CD4-positive, alpha-beta T cell treated with Interferon alpha-2 for 1 hour (primary cell): ENCODE measurements around the gene TAF4.
A peak's percentile ranks its signal among the peaks of the same experiment; 100 is the strongest.

Experiments
- DNase-seq, 2 donors: peaks; one replicate each; pipeline ENCODE4 v3.0.0-alpha.2; 2020 to 2022

Gene TAF4

DNA sequence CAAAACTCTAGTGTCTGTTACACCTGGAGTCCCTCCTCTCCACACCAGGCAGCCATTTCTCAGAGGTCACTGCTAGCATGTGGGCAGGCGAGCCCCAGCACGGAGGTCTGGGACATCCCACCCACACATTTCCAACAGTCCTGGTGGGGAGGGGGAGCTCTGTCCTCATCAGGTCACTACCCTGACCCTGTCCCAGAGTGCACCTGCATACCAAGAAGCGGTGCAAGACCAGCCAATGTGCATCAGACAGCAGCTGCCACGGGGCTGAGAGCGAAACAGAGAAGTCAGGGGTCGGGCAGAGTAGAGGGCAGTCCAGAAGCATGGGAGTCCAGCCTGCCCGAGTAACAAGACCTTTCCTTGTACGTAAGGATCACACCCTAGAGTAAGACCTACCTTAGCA lies 71.1 kb downstream of the TAF4 start:
- DNase-seq, result no peak

DNA sequence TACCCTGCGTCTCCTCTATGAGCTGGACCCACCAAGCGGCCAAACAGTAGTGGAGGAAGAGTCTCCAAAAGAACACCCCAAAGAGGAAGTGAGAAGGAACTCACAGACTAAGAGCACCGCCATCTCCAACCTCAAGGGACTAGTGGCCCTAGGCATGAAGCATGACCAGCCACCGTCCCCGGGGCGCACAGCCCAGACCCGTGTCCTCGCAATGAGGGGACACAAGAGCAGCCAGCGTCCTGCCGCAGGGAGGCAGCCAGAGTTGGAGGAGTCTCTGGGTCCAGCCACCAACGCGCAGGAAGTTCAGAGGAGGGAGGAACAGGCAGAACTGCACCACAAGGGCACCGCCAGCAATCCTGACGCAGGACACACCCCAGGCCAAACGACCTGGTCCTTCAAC lies 72.6 kb downstream of the TAF4 start:
- no peak for DNase-seq

DNA sequence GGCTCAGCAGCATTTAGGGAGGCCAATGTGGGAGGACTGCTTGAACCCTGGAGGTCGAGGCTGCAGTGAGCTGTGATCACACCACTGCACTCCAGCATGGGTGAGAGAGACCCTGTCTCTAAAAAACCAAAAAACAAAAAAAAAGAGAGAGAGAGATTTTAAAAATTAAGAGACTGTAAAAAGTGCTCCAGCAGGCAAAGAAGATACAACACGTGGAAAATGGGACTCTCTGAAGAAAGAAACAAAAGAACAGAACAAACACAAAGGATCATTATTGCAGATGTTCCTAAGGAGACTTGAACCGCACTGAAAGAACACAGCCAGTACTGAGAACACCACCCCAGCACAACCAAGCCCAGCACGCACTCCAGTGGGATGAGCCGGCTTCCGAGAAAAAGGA lies 74.2 kb downstream of the TAF4 start:
- DNase-seq, result no peak

DNA sequence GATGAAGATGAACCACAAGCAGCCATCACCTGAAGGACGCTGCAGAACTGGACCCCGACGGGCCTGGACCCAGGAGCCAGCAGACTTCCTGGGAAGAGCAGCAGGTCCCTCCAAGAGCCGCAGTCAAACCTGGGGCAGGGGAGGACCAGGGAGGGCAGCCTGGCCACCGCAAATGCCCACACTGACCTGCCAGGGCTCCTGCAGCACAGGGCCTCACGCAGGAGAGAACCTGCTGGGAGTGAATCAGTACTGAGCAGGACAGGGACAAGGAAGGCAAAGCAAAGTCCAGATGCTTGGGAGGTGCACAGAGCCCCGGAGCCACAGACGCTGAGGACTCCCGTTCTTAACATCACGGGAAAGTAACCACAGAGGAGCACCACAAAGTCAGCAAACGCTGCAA lies 75.2 kb downstream of the TAF4 start:
- DNase-seq, result no peak

DNA sequence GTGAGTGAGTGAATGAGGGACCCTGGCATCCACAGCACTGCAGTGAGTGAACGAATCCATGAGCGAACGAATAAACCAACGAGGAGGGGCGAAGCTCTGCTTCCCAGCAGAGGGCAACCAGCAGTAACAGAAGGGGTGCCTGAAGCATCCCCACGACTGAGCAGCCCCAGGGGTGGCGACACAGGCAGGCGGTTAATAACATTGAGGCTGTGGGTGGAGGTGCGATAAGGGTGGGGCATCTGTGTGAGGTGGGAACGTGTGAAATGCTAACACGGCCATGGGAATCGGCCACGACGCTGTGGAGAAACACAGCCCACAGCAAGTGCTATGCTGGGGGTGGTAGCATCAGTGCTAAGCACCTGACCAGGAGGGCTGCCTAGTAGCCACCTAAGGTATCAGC lies 75.9 kb downstream of the TAF4 start:
- peak; percentile 12 to 31 for DNase-seq

DNA sequence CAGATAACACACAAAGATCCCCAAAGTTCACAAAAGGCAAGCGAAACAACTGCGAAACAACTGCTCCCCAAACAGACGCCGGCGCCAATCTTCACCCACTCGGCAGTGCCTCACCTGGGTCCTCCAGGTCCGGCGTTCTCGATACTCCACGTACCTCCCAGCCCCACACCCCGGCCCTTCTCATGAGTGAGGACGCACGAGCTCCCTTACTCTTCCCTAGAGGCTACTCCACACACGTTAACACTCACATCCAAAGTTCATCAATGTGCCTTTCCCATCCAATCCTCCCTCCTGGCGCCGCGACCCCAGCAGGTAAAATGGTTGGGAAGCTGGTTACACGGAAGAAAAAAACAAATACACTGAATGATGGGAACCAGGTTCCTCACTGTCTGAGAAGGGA lies 77.0 kb downstream of the TAF4 start:
- no peak for DNase-seq

DNA sequence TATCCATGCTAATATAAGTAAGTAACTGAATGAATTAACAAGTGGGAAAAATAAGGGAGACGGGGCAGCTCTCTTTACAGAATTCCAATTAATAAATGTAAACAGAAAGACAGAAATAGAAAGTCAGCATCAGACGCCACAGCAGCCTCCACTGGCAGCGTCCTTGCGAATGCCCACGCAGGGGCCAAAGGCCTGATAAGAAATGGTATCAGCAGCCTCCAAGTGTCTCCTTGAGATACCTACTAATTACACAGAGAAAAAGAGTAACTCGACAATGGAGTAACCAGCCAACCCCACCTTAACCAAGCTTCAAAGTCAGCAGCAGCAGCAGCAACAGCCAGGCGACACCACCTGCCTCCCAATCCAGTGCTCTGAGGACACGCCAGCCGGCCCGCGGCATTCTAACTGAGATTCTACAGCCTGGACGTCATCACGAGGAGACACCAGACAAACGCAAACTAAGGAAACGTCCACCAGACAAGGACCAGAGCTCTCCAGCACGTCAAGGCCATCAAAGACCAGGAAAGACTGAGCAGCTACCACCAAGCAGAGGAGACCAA lies 78.8 kb downstream of the TAF4 start:
- DNase-seq, result no peak

DNA sequence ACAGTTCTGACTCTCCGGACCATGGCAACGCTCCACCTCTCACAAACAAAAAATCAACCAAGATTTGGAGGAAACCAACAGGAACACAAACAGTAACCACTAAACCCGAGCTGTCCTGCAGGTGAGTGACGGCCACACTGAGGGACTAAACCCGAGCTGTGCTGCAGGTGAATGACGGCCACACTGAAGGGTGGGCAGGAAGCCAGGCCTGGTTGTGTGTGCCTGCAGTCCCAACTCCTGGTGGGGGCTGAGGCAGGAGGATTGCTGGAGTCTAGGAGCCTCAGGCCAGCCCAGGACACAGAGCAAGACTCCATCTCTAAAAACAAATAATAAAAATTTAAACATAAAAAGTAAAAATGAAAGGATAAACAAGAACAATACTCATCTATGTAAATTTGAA lies 80.6 kb downstream of the TAF4 start:
- no peak for DNase-seq

DNA sequence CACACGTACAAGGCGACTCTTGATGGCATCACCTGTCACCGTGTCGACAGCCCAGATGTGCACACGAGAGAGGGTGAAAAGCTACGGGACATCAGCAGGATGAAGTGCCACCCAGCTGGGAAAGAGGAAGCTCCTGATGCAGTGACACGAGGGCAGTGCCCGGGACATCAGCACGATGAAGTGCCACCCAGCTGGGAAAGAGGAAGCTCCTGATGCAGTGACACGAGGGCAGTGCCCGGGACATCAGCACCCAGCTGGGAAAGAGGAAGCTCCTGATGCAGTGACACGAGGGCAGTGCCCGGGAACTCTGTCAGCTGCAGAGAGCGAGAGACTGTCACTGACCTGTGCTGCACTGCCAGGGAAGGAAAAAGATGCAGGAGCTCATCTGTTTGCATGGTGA lies 81.2 kb downstream of the TAF4 start:
- DNase-seq, result peak in 1 of 2 donors; percentile 9

DNA sequence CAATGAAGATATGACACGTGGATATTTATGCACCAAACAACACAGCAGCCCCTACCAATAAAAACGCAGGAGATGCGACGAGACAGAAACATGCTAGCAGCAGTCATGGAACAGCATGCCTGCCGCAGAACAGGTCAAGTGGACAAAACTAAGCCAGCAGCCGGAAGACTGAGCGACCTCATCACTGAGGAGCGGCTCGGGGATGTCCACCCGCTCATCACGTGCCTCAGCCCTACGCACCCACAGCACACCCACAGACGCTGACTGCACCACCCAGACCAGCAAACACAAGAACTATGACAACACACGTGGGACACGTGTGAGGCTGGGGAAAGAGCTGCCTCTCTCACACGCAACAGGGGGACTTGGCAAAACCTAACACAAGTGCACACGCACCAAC lies 81.7 kb downstream of the TAF4 start:
- DNase-seq, result no peak

DNA sequence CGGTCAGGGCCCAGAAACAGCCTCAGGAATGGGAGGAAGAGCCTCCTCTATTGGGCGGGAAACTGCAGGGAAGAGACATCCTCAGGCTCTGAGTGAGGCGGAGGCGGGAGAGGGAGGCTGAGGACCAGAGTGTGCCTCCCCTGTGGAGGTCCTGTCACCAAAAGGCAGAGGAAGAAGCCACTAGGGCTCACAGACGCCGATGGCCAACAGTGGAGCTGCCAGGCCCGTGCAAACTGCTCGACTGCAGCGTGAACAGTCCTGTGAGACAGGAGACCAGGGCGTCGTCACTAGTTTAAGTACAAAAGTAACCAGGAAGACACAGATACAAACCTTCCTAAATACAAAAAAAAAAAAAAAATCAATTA lies 82.7 kb downstream of the TAF4 start:
- DNase-seq, result no peak

DNA sequence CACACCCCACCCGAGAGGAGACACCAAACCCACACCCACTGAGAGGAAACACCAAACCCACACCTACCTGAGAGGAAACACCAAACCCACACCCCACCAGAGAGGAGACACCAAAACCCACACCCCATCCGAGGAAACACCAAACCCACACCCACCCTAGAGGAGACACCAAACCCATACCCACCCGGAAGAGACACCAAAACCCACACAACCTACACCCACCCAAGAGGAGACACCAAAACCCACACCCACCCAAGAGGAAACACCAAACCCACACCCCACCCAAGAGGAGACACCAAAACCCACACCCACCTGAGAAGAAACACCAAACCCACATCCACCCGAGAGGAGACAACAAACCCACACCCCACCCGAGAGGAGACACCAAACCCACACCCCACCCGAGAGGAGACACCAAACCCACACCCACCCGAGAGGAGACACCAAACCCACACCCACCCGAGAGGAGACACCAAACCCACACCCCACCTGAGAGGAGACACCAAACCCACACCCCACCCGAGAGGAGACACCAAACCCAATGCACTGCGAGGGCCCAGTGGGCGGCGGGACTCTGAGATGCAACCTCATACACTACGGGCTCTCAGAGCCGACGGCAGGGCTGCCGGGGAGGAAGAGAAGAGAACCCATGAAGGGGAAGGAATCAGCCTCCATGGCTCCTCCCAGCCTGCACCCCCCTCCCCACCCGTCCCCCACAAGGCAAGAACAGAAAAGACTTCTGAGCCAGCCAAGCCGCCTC lies 83.3 kb downstream of the TAF4 start:
- DNase-seq, result peak in 1 of 2 donors; percentile 37

DNA sequence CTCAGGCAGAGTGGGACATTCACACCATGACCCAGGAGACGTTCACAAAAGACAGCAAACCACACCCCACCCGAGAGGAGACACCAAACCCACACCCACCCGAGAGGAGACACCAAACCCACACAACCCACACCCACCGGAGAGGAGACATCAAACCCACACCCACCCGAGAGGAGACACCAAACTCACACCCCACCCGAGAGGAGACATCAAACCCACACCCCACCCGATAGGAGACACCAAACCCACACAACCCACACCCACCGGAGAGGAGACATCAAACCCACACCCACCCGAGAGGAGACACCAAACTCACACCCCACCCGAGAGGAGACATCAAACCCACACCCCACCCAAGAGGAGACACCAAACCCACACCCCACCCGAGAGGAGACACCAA lies 84.0 kb downstream of the TAF4 start:
- peak in 1 of 2 donors; percentile 25 for DNase-seq

DNA sequence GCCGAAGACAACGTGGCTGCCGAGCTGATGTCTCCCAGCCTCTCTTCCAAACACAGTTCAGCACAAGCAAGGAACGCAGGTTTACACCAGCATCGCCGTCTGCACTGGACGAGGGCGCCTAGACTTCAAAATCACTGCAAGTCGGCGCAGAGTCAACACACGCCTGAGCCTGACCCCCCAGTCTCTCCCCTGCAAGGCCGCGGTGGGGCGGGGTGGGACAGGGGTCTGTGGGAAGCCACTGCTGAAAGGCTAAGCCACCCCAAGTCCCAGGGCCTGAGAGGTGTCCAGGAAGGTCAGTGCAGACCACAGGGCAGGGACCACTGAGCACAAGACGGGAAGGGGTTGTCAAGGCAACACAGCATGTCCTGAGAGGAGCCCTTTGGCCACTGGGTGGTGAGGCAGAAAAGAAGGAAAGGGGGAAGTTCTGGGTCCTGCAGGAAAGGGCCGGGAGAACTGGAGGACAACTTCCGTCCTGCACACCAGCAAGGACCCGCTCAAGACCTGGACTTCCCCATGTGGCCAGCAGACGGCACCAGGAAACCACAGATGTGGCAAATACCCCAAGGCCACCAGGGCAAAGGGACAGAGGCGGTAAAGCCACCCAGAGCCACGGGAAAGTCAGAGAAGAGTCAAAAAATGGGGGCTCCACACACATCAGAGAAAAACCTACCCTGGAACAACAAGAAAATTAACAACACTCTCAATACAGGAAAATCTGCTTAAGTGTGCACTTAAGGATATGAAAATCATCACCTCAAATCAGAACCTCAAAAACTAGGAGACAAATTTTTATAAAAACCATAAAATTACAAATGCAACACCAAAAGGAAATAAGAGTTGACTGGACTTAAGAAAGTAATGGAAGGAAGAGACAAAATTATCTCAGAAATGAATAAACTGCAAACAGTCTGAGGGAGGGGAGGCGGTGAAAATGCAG lies 84.8 kb downstream of the TAF4 start:
- peak in 1 of 2 donors; percentile 22 for DNase-seq

DNA sequence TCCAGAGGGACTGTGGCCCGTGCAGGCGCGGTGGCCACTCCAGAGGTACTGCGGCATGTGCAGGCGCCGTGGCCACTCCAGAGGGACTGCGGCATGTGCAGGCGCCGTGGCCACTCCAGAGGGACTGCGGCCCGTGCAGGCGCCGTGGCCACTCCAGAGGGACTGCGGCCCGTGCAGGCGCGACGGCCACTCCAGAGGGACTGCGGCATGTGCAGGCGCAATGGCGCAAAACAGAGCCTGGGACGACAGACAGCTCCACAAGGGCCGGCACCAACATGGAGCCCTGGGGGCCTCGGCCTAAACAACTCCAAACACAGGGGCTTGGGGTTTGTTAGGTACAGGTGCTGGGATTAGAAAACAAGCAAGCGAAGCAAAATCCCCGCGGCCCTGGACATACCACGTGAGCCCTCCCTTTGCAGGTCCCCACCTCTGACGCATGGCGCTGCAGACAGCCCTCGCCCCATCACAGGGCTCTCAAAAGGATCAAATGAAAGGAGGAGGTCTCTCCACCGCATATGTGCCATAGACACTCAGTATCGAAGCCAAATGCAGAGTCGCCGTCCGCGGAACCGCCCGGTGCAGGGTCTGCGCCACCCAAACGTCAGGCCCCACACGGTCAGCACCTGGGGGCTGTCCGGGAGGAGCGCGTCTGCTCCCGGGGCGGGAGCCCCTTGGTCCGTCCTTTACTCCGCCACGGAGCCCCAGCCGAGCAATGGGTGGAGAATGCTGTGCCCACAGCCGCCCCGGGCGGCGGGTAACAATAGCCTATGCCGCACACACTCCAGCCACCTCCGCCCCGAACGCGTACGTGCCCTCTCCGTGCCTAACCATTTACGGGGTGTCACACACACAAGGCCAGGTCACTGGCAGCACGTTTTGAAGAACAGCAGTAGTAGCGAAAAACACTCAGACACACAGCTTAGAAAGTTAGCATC lies 85.7 kb downstream of the TAF4 start:
- no peak for DNase-seq

DNA sequence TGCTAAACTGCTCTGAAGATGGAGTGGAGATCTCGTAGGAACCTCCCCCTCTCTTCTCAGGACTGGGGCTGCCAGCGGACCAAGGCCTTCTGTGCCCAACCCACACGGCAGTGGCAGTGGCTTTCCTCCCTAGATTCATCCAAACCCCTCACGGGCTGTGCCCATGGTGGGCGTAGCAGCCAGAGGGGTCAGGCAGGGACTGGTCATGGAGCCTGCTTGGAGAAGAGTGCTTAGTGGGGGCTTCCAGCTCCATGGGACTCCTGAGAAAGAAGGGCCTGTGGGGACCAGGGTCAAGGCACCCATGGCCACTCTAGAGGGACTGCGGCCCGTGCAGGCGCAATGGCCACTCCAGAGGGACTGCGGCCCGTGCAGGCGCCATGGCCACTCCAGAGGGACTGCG lies 86.6 kb downstream of the TAF4 start:
- no peak for DNase-seq

DNA sequence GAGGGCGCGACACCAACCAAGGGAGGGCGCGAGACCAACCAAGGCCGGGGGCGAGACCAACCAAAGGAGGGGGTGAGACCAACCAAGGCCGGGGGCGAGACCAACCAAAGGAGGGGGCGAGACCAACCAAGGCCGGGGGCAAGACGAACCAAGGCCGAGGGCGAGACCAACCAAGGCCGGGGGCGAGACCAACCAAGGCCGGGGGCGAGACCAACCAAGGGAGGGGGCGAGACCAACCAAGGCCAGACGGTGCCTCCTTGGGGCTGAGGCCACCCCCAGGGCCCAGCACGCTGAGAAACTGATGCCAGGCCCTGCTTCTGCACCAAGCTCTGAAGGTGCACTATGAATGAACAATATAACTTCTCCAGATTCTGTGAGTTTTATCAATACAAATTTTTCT lies 87.2 kb downstream of the TAF4 start:
- DNase-seq, result no peak

DNA sequence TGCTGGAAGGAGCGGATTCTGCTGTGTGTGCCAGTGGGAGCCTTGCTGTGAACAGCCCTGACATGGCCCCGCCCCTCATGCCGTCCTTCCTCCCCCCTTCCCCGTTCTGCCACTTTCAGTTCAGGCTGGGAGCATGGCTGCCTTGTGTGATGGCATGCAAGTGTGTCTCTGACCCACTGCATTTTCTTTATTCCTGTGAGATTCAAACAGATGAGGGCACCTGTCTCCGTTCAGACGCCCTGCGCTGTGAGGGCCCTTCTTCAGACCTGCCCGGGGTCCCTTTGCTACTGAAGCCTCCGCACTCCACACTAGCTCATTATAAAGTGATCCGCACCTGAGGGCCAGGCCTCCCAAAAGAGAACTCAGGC lies 88.3 kb downstream of the TAF4 start:
- no peak for DNase-seq

DNA sequence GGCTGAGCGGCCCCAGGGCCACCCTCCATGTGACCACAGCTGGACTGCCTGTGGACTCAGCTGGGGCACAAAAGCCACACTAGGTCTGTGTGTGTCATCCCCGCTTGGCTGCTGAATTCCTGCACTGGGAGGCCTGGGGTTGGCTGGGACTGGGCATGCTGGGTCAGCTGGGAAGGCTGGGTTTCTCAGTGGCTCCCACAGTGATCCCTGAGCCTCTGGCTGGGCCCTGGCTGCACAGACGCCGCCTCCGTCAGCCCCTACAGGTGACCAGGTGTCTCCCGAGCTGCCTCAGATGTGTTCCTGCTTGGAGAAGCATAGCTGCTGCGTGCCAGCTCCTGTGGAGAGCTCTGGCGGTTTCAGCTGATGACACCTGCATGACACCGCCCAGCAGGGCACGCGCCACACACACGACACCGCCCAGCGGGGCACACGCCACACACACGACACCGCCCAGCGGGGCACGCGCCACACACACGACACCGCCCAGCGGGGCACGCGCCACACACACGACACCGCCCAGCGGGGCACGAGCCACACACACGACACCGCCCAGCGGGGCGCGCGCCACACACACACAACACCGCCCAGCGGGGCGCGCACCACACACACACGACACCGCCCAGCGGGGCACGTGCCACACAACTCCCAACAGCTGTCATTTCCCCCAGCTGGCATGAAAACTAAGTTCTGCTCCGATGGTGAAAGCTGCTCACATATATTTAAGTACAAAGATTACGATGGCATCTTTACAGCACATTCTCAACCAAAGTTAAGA lies 88.8 kb downstream of the TAF4 start:
- no peak for DNase-seq

DNA sequence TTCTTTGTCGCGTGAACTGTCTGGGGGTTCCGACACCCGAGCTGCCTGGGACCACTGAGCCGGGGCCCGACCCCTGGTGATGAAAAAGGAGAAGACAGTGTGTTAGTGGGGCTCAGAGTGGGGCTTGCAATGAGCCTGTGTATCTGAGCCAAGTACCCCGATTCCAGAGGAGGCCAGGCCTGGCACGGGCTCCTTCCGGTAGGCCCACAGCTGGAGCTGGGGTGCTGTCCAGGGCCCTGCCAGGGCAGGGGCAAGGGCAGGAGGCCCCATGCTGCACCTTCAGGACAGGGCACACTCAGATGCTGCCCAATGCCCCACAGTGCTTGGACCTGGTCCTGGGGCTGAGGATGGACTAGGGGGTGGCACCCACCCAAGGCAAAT lies 89.4 kb downstream of the TAF4 start:
- DNase-seq, result no peak

DNA sequence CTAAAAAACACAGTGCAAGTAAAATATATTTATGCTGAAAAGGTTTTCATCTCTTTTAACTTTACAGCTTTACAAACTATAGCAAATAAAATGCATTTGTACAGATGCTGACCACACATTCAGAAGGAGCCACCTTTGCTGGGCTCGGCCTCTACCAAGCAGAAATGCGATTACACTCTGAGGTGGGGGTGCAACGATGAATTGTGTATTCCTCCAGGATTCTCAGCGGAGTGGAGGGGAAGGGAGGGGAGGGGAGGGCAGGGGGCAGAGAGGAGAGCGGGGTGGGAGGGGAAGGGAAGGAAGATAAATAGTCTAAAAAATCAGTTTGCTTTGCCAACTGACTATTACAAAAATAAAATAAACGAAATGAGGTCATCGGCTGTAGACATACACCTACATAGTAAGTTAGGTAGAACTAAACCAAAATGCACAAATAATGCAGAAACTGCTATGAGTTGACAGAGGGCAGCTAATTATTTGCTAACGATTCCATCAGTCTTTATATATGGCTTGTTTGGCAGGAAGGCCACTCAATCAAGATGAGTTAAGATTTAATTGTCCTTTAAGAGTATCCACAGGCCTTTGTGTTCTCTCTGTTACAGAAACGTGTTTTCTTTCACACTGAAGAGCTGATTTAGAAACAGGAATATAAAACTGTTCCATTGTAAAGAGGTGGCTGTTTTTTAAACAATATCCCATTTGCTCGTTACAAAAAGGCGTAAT lies 90.1 kb downstream of the TAF4 start:
- DNase-seq, result no peak

DNA sequence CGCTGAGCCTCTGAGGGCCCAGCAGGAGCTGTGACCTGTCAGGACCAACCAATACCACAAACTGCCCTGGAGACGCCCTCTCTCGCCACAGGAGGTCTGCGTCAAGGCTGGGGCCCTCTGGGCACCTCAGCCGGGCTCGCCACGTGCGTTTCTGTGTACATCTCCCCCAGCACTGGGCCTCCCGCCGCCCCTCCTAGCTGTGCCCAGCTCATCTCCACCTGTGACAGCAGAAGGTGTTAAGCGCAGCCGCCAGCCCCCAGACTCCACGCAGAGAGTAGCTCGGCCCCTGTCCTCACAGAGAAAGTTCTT lies 91.4 kb downstream of the TAF4 start:
- no peak for DNase-seq
